Activated CD4-positive, alpha-beta T cell treated with anti-CD3 and anti-CD28 coated beads, Interleukin-2, amount 50 U/mL, for 48 hours (primary cell): ENCODE results near the gene RNF145.
"Not testable (repeated sequence)": the region's sequence is repeated elsewhere in the genome, so short reads cannot be mapped to it uniquely, and the experiment has no call there.

Experiments
- DNase-seq, 2 experiments: peaks; one replicate each; pipeline ENCODE4 v3.0.0-alpha.2; 2020

RNF145 gene

GRCh38 chr5:159209438-159210209 lies at the start of gene RNF145:
TSS of gene RNF145 (minus strand) at chr5:159209553. CDS start at chr5:159203617, 5,936 bp downstream.
- DNase-seq, result peak; percentile 91 to 92

- no peak for DNase-seq
These were observed 49.0 kb upstream of the RNF145 start for GRCh38 chr5:159258361-159258760.

GRCh38 chr5:159257629-159258283 lies 48.4 kb upstream of the RNF145 start:
- no peak for DNase-seq

GRCh38 chr5:159257007-159257406 lies 47.7 kb upstream of the RNF145 start:
- no peak for DNase-seq

- DNase-seq, result no peak
These were observed 42.8 kb upstream of the RNF145 start for GRCh38 chr5:159252195-159252594.

- DNase-seq, result no peak
These were observed 39.8 kb upstream of the RNF145 start for GRCh38 chr5:159249158-159249557.

- DNase-seq, result no peak
These were observed 35.5 kb upstream of the RNF145 start for GRCh38 chr5:159244890-159245289.

GRCh38 chr5:159244163-159244562 lies 34.8 kb upstream of the RNF145 start:
- DNase-seq, result no peak

- no peak for DNase-seq
These were observed 34.0 kb upstream of the RNF145 start for GRCh38 chr5:159243385-159243784.

GRCh38 chr5:159242656-159243055 lies 33.3 kb upstream of the RNF145 start:
- DNase-seq, result no peak

- no peak for DNase-seq
These were observed 32.7 kb upstream of the RNF145 start for GRCh38 chr5:159241946-159242552.

GRCh38 chr5:159240301-159240870 lies 31.0 kb upstream of the RNF145 start:
- DNase-seq, result peak; percentile 9 to 40

- not testable (repeated sequence) for DNase-seq
These were observed 26.6 kb upstream of the RNF145 start for GRCh38 chr5:159235871-159236520.

GRCh38 chr5:159231167-159231566 lies 21.8 kb upstream of the RNF145 start:
- DNase-seq, result no peak

GRCh38 chr5:159230657-159231056 lies 21.3 kb upstream of the RNF145 start:
- no peak for DNase-seq

- not testable (repeated sequence) for DNase-seq
These were observed 18.7 kb upstream of the RNF145 start for GRCh38 chr5:159228097-159228496.

GRCh38 chr5:159227452-159227851 lies 18.1 kb upstream of the RNF145 start:
- DNase-seq, result no peak

GRCh38 chr5:159226451-159226850 lies 17.1 kb upstream of the RNF145 start:
- no peak for DNase-seq

- no peak for DNase-seq
These were observed 15.1 kb upstream of the RNF145 start for GRCh38 chr5:159224471-159224870.

GRCh38 chr5:159223469-159223868 lies 14.1 kb upstream of the RNF145 start:
- DNase-seq, result no peak

- no peak for DNase-seq
These were observed 10.9 kb upstream of the RNF145 start for GRCh38 chr5:159220206-159220605.

- no peak for DNase-seq
These were observed 9.3 kb upstream of the RNF145 start for GRCh38 chr5:159218595-159219023.

- DNase-seq, result peak in 1 of 2 experiments; percentile 19
These were observed 7.9 kb upstream of the RNF145 start for GRCh38 chr5:159217236-159217635.
